DND-41 (cell line): Measurements from ENCODE around the gene MAZ.

ENCODE experiments used
- EZH2 ChIP-seq: IDR thresholded peaks from 3 replicates; pipeline ENCODE4 v1.6.1; 2012; ENCODE audit warnings: borderline replicate concordance, low read depth, mild to moderate bottlenecking, moderate library complexity, low read length, inconsistent platforms; ENCODE audit not compliant: severe bottlenecking
- TF ChIP-seq, protein P1 (sequence below): IDR thresholded peaks from 2 replicates; pipeline ENCODE4 v1.5.1; 2012; ENCODE audit warnings: borderline replicate concordance, low read length, moderate library complexity, mild to moderate bottlenecking; ENCODE audit not compliant: poor library complexity, severe bottlenecking; ENCODE audit errors: extremely low read depth

DNA sequence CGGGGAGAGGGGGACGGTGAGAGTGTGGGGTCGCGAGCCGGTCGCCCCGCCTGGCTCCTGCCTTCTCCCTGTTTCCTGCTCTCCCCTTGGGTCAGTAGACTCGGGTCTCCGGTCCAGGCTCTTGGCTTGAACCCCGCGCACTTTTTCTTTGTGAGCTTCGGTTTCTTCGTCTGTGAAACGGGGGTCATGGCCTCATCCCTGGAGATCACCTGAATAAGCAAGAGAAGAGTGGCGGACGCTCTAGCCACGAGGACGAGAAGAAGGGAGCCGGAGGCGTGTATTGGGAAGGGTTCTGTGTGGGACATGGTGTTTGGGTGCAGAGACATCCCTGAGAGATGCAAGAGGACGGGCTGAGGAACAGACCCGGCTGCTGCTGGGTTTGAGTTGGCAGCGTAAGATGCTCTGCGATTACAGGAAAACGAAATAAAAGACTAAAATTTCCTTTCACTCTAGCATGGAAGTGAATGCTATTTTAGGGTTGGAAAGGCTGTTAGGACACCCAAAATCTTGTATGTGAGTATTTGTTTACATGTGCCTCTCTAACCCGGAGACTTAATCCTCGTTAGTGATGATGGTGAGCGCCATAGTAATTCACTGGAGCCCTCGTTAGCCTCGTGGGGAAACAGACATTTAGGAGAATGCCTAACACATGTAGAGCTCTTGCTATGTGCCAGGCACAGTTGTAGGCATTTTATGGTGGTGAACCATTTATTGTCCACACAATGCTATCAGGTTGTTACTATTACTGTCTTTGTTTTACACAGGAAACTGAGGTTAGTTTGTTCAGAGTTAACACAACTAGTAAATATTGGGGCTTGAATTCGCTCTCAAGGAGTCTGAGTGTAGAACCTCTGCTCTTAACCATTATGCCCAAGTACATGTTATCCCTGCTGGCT is 15.1 kb upstream of the MAZ start:
- TF ChIP-seq, protein P1, sequence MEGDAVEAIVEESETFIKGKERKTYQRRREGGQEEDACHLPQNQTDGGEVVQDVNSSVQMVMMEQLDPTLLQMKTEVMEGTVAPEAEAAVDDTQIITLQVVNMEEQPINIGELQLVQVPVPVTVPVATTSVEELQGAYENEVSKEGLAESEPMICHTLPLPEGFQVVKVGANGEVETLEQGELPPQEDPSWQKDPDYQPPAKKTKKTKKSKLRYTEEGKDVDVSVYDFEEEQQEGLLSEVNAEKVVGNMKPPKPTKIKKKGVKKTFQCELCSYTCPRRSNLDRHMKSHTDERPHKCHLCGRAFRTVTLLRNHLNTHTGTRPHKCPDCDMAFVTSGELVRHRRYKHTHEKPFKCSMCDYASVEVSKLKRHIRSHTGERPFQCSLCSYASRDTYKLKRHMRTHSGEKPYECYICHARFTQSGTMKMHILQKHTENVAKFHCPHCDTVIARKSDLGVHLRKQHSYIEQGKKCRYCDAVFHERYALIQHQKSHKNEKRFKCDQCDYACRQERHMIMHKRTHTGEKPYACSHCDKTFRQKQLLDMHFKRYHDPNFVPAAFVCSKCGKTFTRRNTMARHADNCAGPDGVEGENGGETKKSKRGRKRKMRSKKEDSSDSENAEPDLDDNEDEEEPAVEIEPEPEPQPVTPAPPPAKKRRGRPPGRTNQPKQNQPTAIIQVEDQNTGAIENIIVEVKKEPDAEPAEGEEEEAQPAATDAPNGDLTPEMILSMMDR: no peak
- TF ChIP-seq EZH2: no peak
